GM21529 (cell line): ENCODE results near the gene EPHB2.

Experiments used
- ATAC-seq: cut with Tn5 transposase; IDR thresholded peaks from one replicate; pipeline ENCODE4 v1.9.1; 2021; ENCODE audit not compliant: unreplicated experiment

Gene EPHB2

DNA sequence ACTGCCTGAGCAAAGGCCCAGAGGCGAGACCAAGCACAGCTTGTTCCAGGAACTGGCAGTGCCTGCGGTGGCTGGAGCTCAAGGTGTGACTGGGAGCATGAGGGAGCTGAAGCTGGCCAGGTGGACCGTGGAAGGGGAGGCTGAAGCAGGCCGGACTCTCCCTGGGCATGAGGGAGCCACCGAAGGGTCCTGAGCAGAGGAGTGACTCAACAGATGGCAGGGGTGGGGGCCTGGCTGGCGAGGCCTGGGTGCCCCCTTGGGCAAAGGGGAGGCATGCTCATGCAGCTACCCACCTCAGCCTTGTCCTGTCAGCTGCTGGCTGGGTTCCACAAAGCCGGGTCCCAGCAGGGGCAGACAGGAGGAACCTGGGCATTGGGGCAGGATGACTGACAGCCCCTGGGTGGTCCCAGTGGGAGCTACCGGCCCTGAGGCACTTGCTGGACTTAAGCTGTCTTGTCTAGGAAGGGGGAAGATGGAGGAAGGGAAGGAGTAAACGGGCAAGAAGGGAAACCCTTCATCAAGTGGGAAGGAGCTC is 143.1 kb downstream of the EPHB2 start:
- no peak for ATAC-seq

DNA sequence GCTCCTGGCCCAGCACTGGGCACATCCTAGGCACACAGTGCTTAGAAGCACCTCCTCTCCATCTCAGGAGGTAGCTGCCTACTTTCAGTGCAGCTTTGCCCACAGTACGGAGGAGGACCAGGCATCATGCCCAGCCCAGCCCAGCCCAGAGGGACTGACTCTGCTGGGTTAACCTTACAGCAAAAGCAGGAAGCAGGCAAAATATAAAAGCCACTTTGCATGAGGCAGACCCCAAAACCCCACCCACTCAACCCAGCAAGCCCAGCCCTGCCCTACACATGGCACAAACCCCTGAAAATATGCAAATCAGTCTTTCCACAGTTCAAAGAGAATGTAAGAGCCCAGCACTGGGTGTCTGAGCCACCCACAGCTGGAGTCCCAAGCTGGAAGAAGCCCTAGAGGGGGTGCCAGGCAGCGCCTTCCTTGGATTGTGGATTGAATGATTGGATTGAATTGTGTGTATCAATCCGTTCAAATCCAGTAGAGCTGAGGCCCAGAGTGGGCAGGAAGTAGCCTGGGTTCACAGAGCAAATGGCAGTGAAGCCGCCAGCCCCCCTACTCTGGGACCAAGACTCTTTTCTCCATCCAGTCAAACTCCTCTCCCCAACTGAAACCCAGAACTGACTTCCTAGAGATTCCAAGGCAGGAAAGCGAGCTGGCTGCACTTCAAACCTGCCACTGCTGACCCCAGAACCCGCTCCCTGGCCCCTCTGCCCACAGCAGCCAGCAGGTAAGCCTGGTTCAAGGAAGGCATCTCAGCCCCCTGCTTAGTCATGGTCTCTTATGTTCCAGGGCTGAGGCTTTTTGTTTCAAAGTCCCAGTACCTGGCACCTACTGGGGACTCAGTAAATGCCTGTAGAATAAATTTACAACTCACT is 144.3 kb downstream of the EPHB2 start:
- peak; percentile 71 for ATAC-seq

DNA sequence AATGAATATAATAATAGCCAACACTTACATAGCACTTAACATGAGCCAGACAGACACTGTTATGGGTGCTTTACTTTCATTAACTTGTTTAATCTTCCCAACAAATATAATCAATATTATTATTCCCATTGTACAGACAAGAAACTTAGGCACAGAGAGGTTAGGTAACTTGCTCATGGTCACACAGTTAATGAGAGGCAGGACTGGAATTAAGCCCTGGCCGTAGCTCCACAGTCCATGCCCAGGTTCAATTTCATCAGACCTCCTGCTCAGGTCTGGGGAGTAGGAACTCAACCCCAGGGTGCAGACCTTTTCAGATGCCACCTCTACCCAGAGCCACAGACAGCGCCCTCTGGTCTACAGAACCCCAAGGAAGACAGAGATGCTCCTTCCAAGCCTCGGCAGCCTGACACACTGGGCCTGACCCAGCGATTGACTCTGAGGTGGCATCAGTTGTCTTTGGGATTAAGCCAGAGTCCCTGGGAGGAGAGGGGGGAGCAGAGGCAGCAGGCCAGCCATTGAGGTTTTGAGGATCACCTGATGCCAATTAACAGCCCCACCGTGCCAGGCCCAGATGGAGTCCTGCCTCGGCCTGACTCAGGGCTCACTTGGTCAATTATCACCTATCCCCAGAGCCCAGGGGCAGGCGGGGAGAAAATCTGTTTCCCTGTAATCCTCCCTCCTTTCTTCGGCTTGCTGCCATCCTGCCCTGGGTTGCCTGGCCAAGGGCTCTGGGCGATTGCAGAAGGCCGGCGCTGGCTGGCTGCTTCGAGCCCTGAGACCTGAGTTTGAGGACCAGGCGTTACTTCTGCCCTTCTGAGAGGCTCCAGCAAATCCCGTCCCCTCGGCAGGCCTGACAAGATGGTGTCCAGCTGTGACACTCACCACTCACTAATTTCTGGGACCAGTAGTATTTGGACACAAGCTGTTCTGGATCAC is 145.3 kb downstream of the EPHB2 start:
- no peak for ATAC-seq

DNA sequence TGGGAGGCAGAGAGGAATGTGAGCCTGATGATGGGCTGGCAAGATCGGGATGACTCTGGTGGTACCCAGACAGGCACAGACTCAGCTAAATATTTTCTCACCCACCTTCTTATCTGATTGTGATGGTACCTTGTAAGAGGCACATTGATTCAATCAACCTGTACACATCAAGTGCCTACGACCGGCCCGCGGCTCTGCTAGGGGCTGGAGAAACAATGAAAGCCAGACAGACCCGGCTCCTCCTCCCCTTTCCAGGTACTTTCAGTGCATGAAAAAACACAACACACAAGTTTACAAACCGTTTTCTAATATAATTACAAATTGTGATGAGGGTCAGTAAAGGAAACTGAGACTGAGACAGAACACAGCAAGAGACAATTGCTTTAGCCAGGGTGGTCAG is 147.0 kb downstream of the EPHB2 start:
- no peak for ATAC-seq

DNA sequence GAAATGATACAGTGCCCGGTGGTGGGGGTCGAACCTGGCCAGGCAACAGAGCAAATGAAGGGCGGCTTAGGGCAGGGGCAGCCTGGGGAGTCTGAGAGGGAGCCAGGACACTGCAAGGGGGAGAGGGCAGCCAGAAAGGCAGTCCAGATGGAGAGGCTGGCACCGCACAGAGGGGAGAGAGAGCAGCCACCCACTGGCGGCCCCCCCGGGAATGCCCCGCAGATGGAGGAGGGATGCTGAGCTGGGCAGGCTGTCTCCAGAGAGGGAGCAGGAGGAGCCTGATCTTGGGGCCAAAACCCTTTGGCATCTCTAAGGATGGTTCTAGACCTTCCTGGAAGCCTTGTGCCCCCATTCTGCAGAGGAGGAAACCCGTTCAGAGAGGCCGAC is 149.8 kb downstream of the EPHB2 start:
- no peak for ATAC-seq

GRCh38 chr1:22860883-22861385 is 150.3 kb downstream of the EPHB2 start:
- ATAC-seq = no peak

- ATAC-seq = no peak
These were observed 151.3 kb downstream of the EPHB2 start for GRCh38 chr1:22861764-22862440.

GRCh38 chr1:22862752-22863151 is 152.1 kb downstream of the EPHB2 start:
- ATAC-seq = no peak

DNA sequence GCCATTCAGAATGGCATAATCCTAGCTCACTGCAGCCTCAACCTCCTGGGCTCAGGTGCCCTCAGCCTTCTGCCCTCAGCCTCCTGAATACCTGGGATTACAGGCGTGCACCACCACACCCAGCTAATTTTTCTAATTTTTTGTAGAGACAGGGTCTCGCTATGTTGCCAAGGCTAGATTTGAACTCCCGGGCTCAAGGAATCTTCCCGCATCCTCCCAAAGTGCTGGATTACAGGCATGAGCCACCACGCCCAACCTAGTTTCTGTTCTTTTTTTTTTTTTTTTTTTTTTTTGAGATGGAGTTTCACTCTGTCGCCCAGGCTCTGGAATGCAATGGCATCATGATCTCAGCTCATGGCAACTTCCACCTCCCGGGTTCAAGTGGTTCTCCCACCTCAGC is 153.1 kb downstream of the EPHB2 start:
- ATAC-seq = no peak

DNA sequence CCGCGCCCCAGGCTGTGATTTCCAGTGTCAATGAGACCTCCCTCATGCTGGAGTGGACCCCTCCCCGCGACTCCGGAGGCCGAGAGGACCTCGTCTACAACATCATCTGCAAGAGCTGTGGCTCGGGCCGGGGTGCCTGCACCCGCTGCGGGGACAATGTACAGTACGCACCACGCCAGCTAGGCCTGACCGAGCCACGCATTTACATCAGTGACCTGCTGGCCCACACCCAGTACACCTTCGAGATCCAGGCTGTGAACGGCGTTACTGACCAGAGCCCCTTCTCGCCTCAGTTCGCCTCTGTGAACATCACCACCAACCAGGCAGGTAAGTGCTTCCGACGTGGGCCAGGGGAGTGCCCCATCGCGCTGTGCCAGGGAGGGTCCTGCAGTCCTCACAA is 154.2 kb downstream of the EPHB2 start:
- no peak for ATAC-seq

GRCh38 chr1:22865736-22866135 is 155.1 kb downstream of the EPHB2 start:
- no peak for ATAC-seq

DNA sequence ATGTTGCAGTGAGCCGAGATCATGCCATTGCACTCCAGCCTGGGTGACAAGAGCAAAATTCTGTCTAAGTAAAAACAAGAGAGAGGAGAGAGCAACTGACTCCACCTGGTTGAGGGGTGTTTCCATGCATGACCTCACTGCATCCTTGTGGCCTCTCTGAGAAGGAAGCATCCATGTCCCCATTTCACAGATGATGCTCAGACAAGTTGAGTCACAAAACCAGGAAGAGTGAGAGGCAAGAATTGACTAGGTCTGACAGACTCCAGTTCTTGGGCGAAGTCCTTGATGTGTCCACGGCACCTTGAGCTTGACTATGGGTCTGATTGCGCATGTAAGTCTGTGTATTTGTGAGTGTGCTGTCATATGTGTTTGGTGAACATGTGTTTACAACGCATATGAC is 156.2 kb downstream of the EPHB2 start:
- ATAC-seq = no peak

DNA sequence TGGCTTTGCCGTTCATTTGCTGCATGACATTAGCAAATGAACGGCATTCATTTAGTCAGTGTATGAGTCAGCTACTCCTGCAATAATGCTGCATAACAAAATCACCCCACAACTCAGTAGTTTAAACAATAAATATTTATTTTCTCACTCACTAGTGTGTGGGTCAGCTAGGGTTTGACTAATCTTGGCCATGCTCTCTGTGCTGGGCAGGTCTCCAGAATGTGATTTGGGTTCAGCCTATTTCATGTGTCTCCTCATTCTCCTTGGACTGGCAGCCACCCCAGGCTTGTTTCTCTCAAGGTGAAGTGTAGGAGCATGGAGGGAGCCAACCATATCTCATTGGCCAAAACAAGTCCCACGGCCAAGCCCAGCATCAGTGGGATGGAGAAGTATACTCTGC is 157.7 kb downstream of the EPHB2 start:
- ATAC-seq = no peak

GRCh38 chr1:22869325-22869724 is 158.7 kb downstream of the EPHB2 start:
- ATAC-seq = no peak

DNA sequence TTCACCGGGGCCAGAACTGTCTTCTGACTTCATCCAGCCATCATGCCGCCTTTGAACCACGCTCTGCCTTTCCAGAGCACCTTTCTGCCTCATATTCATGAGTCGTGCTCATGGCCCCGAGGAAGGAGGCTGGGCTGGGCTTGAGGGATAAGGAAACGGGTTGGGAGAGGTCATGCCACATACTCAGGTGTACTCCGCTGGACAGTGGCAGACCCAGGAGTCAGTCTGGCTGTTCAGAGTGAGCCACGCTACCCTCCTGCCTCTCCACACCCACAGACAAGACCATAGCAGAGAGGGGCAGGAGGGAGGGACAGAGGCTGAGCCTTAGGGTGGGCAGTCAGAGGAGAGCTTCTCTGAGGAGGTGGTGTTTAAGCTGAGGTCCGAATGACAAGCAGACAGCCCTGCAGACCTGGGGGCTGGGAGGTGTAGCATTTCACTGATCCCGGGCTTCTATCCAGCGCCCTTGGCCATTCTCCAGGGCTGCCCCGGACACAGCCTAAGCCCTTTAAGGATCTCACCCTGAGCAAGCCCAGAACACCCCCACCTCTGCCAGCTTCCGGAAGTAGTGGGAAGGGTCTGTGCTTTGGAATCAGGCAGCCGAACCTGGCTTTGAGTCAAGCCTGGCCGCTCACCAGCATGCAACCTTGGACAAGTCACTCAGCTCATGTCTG is 159.7 kb downstream of the EPHB2 start:
- ATAC-seq = no peak

GRCh38 chr1:22872981-22873664 is 162.5 kb downstream of the EPHB2 start:
- no peak for ATAC-seq

- ATAC-seq = no peak
These were observed 164.1 kb downstream of the EPHB2 start for GRCh38 chr1:22874785-22875184.

DNA sequence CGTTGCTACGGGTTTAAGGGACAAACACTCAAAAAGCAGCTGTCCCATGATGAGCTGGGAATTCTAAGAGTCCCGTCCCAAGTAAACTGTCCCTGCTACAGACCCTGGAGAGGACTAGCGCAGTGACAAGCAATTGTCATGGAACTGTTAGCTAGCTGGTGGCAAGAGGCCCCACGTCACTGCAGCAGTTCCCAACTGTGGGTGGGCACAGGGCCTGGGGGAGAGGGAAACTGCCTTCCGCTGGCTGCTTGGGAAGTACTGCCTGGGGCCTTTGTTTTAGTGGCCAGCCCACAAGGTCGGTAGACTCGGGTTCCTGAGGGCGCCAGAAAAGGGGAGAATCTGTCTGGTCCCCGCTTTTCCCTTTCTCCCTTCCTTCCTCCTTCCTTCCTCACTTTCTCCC is 164.6 kb downstream of the EPHB2 start:
- no peak for ATAC-seq

GRCh38 chr1:22875841-22876240 is 165.2 kb downstream of the EPHB2 start:
- no peak for ATAC-seq
